Left cardiac atrium (tissue), 4 donors: Measurements from ENCODE around the gene EML1. TPM values are rescaled to one million over a fixed set of nuclear protein-coding genes. Genes with fewer than 3 reads are reported as not detected.

ENCODE experiments used
- ATAC-seq, 2 donors: fragments of 200-7000 bp; cut with Tn5 transposase; one replicate each; pipeline ENCODE4 v1.9.1; 2020; ENCODE audit warnings: mild to moderate bottlenecking in 2 of 2, moderate library complexity in 2 of 2
- DNase-seq: peaks from one replicate; pipeline ENCODE4 v3.0.0-alpha.2; 2020
- intact Hi-C, 2 donors: fragments of 100-400 bp; cut with DNase I; formaldehyde crosslinking; loops; one replicate each; pipeline versions ENCODE4 v1.14.1 to v1.15.1; 2022 to 2023
- total RNA-seq, 2 donors: library from RNA; stranded (reverse); fragmentation: NEBNext Ultra II Directional; extraction: Animal tissue kit (Norgen Biotek cat#: 25700); gene quantifications; one replicate each; pipeline ENCODE4 v1.2.1, GENCODE V29; 2021
- donor health status: DM: no; HTN: yes; CAD: no.
- donor health status: DM: no; HTN: yes; CAD: no; lungs with severe emphysema.
- donor health status: DM: yes; HTN: yes; CAD: no.
- donor health status: Dilated cardiomyopathy.

The EML1 gene
- total RNA-seq, 2 donors from 2014 or later: 23.7 to 24.6 TPM

DNA sequence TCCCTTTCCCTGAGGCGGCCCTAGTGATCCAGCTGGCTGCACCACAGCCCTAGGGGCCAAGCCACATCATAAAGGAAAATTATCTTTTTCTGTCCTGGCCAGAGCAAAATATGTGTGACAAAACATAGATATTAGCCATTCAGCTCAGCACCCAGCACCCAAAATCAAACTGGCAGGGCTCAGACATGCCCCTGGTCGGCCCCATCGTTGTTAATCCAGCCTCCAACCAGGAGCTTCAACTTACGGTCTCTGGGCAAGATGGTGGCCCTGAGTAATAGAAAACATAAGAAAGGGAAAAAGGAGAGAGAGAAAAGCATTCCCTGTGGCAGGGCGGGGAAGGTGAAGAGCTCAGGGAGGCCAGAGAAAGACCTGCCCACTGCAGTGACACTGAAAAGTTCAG, 111.9 kb downstream of the EML1 start:
- DNase-seq: no peak
- ATAC-seq: no peak
- intact Hi-C loops: no loop called here

DNA sequence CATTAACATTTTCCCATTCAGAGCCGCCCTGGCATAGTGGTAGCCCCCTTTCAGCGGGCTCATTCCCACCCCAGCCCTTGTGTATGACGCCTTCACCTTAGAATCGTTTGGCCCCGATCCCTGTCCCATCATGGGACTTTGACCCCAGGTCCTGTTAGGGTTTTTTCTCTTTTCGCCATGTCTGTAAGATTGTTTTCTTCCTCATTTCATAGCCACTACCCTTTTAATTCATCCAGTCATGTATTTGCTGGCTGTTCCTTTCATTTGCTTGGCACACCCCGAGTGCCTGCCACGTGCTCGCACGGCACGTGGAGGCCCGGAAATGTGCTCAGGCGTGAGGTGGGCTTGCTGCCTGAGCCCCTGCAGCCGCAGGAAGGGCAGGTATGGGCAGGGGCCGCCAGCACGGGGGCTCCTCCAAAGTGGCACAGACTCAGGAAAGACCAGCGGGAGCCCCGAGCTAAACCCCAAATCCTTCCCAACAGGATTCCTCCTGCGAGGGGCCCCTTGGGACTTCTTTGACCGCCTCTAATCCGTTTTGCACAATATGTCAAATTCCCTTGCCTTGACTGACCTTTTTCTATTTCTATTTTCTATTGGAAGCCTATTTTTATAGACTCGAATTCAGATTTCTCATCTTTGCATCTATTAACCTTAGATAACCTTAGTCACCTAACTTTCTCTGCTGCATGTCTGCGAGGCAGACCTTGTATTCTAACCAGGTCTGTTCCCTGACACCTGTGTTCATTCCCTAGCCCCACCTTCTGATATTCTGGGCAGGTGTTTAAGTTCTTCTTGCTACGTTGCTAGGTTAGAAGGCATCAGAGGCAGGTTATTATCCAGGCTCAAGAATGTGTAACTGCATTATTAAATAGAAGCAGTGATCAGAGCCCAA, 114.8 kb downstream of the EML1 start:
- ATAC-seq (no peak), DNase-seq (no peak)
- intact Hi-C loops: no loop called here

DNA sequence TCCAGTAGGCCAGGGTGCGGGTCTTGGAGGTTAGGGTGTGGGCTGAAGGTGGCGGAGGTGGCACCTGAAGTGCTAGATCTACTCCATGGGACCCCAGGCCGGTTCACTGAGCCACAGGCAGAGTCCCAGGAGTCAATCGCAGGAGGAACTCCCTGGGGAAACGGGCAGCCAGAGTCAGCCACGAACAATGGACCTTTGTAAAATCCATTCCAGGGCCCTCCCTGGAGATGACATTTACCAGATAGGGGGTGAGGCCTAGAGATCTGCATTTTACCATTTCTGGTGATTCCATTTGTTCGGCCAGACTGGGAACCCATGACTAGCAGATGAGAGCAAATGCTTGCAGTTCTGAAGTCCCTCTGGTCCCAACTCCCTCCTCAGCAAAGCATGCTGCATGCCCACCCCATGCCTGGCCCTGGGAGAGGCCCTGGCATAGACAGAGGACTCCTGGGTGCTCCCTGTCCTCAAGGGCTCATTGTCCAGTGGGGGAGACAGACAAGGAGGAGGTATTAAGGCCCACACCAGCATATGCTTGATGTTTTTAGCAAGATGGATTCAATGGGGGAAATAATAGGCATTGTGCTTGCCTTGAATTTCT, 115.5 kb downstream of the EML1 start:
- intact Hi-C loops: no loop called here
- DNase-seq (no peak), ATAC-seq (no peak)

DNA sequence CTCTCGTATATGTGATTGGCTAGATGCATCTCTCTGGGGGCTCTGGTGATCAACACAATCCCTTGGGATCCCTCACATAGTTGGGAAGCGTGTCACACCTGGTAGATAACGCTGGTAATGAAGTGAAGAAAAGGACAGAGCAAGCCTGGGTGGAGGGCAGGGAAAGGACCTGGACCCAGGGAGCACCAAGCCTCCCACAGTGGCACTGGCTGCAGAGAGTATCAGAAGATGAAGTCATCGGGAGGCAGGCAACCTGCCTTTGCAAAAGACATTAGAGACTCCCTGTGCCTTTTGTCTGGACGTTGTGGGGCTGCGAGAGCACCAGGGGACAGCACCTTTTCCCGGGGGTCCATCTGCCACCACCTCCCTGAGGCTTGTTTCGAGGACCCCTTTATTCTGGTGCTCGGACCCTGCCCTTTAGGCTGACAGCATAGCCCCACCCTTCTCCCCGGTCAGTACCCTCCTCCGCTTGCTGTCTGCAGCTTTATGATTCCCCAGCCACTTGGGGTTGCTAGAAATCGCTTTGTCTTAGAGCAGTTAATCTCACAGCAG, 116.4 kb downstream of the EML1 start:
- ATAC-seq (no peak), DNase-seq (no peak)
- intact Hi-C loops: no loop called here

DNA sequence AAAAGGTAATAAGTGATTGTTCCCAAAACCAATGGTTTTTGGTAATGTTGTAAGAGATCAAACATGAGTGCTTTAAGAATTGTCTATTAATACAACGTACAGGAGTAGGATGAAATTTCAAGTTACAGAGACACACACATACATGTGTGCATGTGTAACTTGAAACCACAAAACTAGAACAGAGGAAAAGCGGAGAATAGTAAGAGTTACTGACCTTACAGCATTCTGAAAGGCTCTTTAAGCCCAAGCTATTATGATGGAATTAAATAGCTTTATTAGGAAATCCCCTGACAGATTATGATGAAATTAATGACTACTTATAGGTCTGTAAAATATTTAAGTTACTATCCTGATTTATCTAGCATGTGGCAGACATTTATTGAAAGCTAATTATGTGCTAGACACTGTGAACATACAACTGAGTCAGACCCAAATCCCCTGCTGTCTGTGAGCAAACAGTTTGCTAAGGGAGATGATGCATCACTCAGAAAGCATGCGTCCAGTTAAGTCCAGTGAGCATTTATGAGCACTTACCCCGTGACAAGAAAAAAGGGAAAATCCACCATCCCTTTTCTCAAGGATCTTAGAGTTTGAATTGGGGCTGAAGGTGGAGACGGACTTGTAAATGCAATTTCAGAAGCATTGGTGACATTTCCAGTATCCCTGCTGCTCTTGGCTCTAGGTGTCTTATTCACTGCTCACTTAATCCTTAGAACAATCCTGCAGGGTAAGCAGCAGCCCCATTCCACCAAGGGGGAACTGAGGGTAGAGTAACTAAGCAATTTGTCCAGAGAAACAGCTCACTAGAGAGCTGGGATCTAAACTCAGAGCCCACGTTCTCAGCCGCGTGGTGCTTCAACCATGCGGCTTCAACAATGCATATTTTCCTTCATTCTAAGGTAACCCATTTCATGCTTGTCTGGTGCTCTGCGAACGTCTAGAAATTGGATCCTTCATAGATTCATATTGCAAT, 117.4 kb downstream of the EML1 start:
- no peak for ATAC-seq
- intact Hi-C loops: no loop called here
- no peak for DNase-seq

DNA sequence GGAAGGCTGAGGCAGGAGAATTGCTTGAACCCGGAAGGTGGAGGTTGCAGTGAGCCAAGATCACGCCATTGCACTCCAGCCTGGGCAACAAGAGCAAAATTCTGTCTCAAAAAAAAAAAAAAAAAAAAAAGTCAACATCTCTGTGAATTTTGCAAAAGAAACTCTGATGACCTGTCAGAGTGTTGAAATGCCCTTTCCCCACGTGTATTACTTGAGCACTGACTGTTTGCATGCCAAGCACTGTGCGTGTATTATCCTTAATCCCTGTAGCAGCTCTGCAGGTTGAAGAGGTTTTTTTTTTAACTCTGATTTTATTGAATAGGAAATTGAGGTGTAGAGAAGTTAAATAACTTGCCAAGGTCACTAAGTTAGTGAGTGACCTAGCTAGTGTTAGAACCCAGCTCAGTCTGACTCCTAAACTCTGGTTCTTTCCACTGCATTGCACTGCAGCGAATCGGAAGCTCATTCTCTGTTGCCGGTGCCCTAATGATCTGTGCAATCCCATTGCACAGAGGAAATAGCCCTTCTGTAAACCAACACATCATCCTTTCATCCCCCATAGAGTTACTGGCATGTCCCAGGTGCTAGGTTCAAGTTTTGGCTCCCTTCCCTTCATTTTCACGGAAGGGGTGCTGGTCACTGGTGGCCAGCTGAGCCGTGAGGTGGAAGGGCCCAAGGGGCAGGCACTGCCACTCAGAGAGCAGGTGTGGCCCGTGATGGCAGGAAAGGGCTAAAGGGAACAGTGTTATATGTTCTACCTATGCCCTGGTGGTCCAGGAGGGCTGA, 122.3 kb downstream of the EML1 start:
- intact Hi-C loops: no loop called here
- ATAC-seq (no peak), DNase-seq (no peak)

DNA sequence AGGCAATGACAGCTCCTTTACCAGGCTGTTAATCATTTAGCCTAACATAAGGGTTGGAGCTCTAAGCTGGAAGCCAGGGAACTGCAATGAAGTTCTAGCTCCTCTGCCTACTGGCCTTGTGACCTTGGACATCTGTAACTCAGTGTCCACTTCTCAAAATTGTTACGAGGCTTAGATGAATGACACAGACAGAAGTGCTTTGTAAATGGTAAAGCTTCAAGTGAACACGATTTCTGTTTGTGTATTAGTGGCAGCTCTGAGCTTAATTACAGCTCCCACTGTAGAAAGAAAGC, 122.8 kb downstream of the EML1 start:
- ATAC-seq: no peak

DNA sequence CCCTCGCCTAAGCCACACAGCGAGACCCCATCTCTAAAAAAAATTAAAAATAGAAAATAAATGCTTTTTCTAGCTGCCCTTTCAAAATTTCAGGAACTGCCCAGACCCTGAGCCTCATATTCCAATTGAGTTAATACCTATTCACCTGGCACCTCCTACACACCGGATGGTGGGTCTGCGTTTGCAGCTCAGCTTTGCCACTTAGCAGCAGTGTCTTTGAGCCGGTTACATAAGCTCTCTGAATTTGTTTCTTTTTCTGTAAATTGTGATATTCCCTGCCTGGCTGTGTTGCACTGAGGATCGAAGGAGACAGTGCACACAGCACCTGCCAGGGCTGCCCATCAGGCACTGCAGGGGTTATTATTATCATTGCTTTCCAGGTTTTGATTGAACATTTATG, 125.6 kb downstream of the EML1 start:
- no peak for DNase-seq
- ATAC-seq: no peak
- intact Hi-C loops: no loop called here

More for the DNA sequence above, 122.8 kb downstream of the EML1 start:
- no peak for DNase-seq
- intact Hi-C loops: no loop called here

DNA sequence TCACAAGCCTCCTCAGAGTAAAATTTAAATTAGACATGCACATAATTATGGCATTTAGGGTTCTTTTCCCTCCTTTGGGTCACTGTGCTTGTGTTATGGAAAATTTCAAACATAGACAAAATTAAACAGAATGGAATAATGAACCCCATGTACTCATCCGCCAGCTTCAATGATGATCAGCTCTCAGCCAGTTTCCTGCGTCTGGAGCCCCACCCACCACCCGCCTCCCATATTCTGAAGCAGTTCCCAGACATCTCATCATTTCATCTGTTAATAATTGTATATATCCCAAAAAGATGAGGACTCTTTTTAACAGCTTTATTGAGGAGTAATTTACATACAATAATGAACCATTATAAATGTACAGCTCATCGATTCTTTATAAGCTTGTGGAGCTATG, 128.2 kb downstream of the EML1 start:
- no peak for ATAC-seq
- DNase-seq: no peak

DNA sequence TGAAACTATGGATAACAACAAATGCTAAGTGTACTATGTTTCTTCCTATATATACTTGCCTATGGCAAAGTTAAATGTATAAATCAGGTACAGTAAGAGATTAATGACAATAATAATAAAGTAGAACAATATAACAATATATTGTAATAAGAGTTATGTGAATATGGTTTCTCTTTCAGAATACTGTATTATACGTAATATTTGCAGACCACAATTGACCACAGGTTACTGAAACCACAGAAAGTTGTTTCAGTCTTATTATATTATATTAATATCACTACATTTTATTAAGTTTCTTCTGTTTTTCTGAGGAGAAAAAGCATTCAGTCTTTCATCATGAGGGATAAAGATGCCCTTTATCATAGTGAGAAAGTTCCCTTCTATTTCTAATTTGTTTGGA, 131.2 kb downstream of the EML1 start:
- ATAC-seq (no peak), DNase-seq (no peak)
- intact Hi-C loops: no loop called here

More for the DNA sequence above, 128.2 kb downstream of the EML1 start:
- intact Hi-C loops: no loop called here

DNA sequence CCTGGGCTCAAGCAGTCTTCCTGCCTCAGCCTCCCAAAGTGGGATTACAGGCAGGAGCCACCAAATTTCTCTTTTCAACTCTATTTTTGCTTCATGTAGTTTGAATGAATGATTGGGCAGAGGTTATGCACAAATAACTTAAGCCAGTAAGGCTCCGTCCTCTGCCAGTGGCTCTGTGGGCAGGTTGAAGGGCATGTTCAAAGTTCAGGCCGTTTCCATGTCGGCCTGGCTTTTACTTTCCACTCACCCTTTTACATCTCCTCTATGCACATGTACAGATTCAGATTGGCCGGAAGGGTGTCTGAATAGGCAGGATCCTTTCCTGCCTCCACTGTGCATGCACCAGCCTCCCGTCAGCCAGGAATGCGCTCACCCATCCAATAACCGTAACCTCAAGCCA, 132.3 kb downstream of the EML1 start:
- intact Hi-C loops: no loop called here
- no peak for ATAC-seq
- no peak for DNase-seq

DNA sequence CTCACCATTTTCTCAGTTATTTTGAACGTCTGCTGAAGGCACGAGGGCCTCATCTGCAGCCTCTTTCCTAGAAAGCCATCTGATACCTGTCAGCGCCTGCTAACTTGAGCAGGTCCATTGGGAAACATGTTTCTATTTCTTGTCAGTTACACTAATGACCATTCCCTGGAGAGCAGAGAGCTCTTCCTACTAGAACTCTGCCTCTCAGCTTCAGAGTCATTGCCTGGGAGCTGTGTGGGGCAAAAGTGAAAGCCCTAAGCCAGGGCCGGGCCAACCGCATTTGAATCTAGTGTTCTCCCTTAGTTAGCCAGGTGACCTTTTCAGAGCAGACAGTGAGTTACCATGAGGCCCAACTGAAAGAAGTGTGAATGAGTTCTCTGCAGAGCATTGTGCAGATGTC, 135.8 kb downstream of the EML1 start:
- ATAC-seq: peak in 1 of 2 donors; percentile 47
- intact Hi-C loops: no loop called here
- no peak for DNase-seq

DNA sequence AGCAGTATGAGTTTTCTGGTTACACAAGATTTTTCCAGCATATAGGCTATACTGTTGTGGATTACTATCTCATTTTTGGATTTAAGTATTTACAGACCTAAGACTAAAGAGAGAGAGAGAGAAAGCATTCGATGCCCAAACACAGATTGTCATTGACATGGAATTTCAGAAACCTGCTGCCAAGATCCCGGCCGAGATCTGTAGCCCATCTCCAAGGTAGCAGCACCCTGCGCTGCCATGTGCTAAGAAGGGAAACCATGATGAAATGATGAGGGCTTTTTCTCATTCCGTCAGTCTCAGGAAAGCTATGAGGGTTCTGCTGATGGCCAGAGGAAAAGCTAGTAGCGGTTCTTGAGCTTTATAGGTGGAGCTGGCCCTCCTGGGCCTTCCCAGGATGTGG, 136.4 kb downstream of the EML1 start:
- intact Hi-C loops: no loop called here
- DNase-seq: no peak
- no peak for ATAC-seq

DNA sequence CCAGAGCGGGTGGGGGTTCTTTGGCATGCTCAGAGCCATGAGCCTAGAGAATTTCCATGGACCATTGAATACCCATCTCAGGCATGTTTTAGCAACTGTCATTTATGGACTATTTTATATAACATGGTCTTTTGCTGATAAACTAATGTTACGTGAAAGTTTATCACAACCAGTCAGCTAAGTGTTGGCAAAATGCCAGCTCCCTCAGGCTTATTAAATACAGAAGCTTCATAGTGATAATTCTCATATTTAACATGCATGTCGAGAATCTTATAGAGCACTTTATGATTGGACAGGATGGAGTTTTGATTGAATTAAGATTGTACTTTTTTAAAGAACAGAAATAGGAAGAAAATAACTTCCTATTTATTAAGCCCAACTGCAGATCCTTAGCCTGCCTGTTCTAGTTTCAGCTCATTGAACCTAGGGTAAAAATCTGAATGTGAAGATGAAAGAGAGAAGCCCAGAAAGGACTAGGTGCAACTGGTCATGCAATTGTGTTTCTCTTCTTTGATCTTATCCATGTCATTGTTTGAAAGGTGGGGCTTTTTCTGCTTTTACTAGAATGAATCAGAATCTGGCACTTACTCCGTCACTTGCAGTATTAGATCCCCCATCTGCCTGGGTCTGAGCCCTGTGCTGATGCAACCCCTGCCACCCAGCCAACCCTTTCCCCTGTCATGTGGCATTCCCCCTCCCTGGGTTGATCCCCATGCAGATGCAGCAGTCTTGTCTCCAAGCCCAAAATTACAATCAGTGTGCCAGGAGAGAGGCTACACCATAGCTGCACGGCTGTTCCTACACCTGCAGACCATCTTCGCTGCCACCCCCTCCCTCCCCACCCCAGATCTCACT, 137.4 kb downstream of the EML1 start:
- intact Hi-C loops: no loop called here
- ATAC-seq (no peak), DNase-seq (no peak)

DNA sequence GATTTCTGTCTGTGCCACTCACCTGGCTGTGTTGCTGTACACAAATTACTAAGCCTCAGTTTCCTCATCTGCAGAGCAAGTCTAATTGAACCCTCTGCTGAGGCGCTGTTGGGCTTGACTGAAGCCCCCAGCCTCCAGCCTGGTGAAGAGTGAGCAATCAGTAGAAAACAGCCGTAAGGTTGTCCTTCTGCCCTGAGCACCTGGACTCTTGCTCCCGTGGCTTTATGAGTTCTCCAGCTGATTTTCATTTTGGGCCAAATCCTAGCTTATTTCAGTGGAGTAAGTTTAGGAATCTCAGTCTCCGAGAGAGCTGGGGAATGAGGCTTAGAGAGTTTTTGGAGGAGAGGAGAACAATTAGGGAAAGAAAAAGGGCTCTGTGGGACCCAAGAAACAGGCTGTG, 138.1 kb downstream of the EML1 start:
- ATAC-seq: no peak
- intact Hi-C loops: no loop called here
- no peak for DNase-seq

DNA sequence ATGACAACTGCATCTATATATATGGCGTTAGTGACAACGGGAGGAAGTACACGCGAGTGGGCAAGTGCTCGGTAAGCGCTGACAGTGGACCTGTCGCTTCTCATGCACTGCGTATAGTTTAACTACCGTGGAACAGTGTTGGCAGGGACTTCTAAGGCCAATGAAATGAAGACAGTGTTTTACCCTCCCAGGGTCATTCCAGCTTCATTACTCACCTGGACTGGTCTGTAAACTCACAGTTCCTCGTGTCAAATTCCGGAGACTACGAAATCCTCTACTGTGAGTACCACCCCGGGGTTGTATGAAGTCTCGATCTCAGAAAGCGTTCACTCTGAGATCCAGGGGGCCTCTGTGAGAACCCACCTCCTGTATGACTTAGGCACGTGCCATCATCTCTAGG, 142.8 kb downstream of the EML1 start:
- ATAC-seq: no peak
- DNase-seq: no peak
- intact Hi-C loops: no loop called here

DNA sequence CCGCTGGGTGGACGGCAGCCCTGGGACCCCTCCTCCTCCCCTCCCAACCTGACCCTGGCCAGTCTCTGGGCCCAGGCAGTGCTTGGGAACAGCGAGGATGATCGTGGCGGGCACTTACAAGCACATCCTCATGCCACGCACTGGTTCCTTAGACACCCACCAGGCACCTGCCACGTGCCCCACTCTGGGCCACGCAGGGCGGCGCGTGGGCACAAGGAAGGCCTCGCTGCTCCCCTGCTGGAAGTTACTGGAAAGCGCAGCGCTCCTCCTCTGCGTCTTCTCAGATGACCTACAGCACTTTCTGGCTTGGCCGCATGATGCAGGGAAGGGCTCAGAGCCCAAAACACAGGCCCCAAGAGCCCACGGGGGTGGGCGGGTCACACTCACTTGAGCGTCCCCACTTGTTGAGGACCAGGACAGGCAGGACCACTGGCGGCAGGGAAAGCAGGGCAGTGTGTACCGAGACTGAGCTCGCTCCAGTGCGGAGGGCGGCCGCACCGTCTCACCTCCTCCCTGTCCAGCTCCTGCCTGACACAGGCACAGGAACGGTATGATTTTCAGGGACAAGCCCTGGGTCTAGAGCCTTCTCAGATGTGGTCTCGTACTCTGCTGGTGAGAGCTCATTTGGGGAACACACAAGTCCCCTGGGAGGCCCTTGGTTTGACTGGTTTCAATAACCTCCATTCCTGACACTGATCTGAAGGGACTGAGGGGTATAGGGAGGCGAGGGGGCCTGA, 143.7 kb downstream of the EML1 start:
- intact Hi-C loops: no loop called here
- DNase-seq: no peak
- no peak for ATAC-seq
